Liver (tissue), 9 donors: Measurements from ENCODE around the gene ZNF282. TPM values are rescaled to one million over a fixed set of nuclear protein-coding genes. Genes with fewer than 3 reads are reported as not detected.
"Not testable (repeated sequence)": the region's sequence is repeated elsewhere in the genome, so short reads cannot be mapped to it uniquely, and the experiment has no call there.

ENCODE experiments used
- DNase-seq: peaks from one replicate; pipeline ENCODE4 v3.0.0-alpha.2; 2017; ENCODE audit warnings: low spot score
- H3K27ac ChIP-seq, 2 donors: one replicate each; pipeline ENCODE4 v1.7.0; 2013; ENCODE audit warnings: inconsistent platforms in 2 of 2, low read length in 2 of 2, control low read depth in 1 of 2, low read depth in 1 of 2, mild to moderate bottlenecking in 1 of 2
- H3K27me3 ChIP-seq, 4 donors: one replicate each; pipeline versions ENCODE4 v1.6.1 to v1.7.0; 2013; ENCODE audit warnings: low read length in 3 of 4, inconsistent platforms in 1 of 4, mild to moderate bottlenecking in 1 of 4, moderate library complexity in 1 of 4; ENCODE audit not compliant: control insufficient read depth in 4 of 4, insufficient read depth in 4 of 4
- H3K36me3 ChIP-seq, 4 donors: one replicate each; pipeline versions ENCODE4 v1.6.1 to v1.7.0; 2013; ENCODE audit warnings: low read length in 3 of 4, mild to moderate bottlenecking in 3 of 4, low read depth in 1 of 4, moderate library complexity in 1 of 4; ENCODE audit not compliant: control insufficient read depth in 4 of 4, insufficient read depth in 3 of 4
- H3K4me1 ChIP-seq, 4 donors: one replicate each; pipeline versions ENCODE4 v1.6.1 to v1.7.0; 2013; ENCODE audit warnings: low read length in 3 of 4, mild to moderate bottlenecking in 3 of 4, moderate library complexity in 1 of 4; ENCODE audit not compliant: control insufficient read depth in 4 of 4, insufficient read depth in 4 of 4
- H3K4me3 ChIP-seq, 3 donors: one replicate each; pipeline versions ENCODE4 v1.6.1 to v1.7.0; 2013; ENCODE audit warnings: low read length in 3 of 3, control low read depth in 1 of 3, low read depth in 1 of 3, mild to moderate bottlenecking in 1 of 3
- H3K9ac ChIP-seq, 2 donors: one replicate each; pipeline ENCODE4 v1.7.0; 2013; ENCODE audit warnings: low read length in 2 of 2, mild to moderate bottlenecking in 2 of 2, moderate library complexity in 2 of 2, control low read depth in 1 of 2, low read depth in 1 of 2
- H3K9me3 ChIP-seq, 4 donors: one replicate each; pipeline versions ENCODE4 v1.6.1 to v1.7.0; 2013; ENCODE audit warnings: low read length in 3 of 4; ENCODE audit not compliant: control insufficient read depth in 4 of 4
- ATF3 ChIP-seq: IDR thresholded peaks from 2 replicates; pipeline ENCODE4 v1.6.1; 2016; ENCODE audit warnings: antibody characterized with exemption
- CTCF ChIP-seq: fragments of 150-350 bp; IDR thresholded peaks from 2 replicates; pipeline ENCODE4 v1.5.1; 2017; ENCODE audit warnings: improper control_type of control experiment, low read depth, low read length; ENCODE audit not compliant: missing input control
- FOXA1 ChIP-seq: IDR thresholded peaks from 2 replicates; pipeline ENCODE4 v1.6.1; 2016; ENCODE audit warnings: antibody characterized with exemption
- HNF4A ChIP-seq, 2 donors: conservative IDR thresholded peaks; 2 replicates each; pipeline ENCODE4 v1.6.1; 2016; ENCODE audit warnings: antibody characterized with exemption in 2 of 2, mild to moderate bottlenecking in 2 of 2
- HNF4G ChIP-seq: IDR thresholded peaks from 2 replicates; pipeline ENCODE4 v1.6.1; 2016; ENCODE audit warnings: antibody characterized with exemption
- MAX ChIP-seq: IDR thresholded peaks from 2 replicates; pipeline ENCODE4 v1.6.1; 2016; ENCODE audit warnings: antibody characterized with exemption
- NR2F2 ChIP-seq: IDR thresholded peaks from 2 replicates; pipeline ENCODE4 v1.6.1; 2016; ENCODE audit warnings: antibody characterized with exemption
- RAD21 ChIP-seq, 2 donors: IDR thresholded peaks; 2 replicates each; pipeline ENCODE4 v1.6.1; 2016; ENCODE audit warnings: antibody characterized with exemption in 2 of 2, mild to moderate bottlenecking in 2 of 2
- SP1 ChIP-seq: IDR thresholded peaks from 2 replicates; pipeline ENCODE4 v1.6.1; 2018; ENCODE audit warnings: antibody characterized with exemption, mild to moderate bottlenecking
- TAF1 ChIP-seq: conservative IDR thresholded peaks from 2 replicates; pipeline ENCODE4 v1.6.1; 2016; ENCODE audit warnings: antibody characterized with exemption, mild to moderate bottlenecking
- YY1 ChIP-seq: IDR thresholded peaks from 2 replicates; pipeline ENCODE4 v1.6.1; 2016; ENCODE audit warnings: antibody characterized with exemption, mild to moderate bottlenecking
- WGBS: extraction: QIAGEN DNeasy Blood & Tissue Kit; methylation state at CpG from one replicate; pipeline ENCODE4 v1.1.7; 2013; 5-methylcytosine and 5-hydroxymethylcytosine counted together
- polyA plus RNA-seq, 2 donors: library from polyadenylated mRNA; stranded (reverse) in 1 of 2; unstranded in 1 of 2; fragments of 200-250 nt in 1 of 2; fragments of >200 nt in 1 of 2; fragmentation: Nextera tagmentation in 1 of 2; extraction: Ambion mirVana in 1 of 2; gene quantifications; one replicate each; pipeline versions ENCODE4 v1.2.1 to v1.2.3, GENCODE V29; 2013 to 2015
- total RNA-seq, 2 donors: library from RNA; depleted of rRNA; stranded (reverse); fragments of >200 nt; gene quantifications; one replicate each; pipeline ENCODE4 v1.2.3, GENCODE V29; 2014
- donor health status: healthy.
- donor health status: healthy.
- donor health status: healthy.
- donor health status: healthy.
- donor health status: healthy.

The ZNF282 gene
- total and polyA plus RNA-seq, 4 donors, result 2.0 to 78.6 (median 13.1) TPM

- TF ChIP-seq YY1, result no peak
These were observed 34.2 kb downstream of the ZNF282 start (continued) for GRCh38 chr7:149229526-149229925.

- DNase-seq, result no peak
- WGBS, result 69% methylated on average over 2 of the region's 2 CpGs
- TF ChIP-seq CTCF (no peak), TAF1 (no peak), HNF4A (conservative IDR thresholded peaks at IDR 0.05) (no peak), HNF4G (no peak)
- Histone ChIP-seq H3K9me3 (no peaks in the 10 kb centered on the region), H3K27ac (no peak overlapping the region), H3K4me3 (no peak overlapping the region), H3K9ac (no peak overlapping the region), H3K27me3 (no peaks in the 10 kb centered on the region), H3K36me3 (no peaks in the 10 kb centered on the region), H3K4me1 (no peaks in the 10 kb centered on the region)
These were observed 37.0 kb downstream of the ZNF282 start for GRCh38 chr7:149232362-149232761.

GRCh38 chr7:149233655-149234204 is 38.4 kb downstream of the ZNF282 start:
- not testable (repeated sequence) for H3K4me3 ChIP-seq, H3K9ac ChIP-seq, H3K36me3 ChIP-seq, H3K27ac ChIP-seq, H3K9me3 ChIP-seq, H3K4me1 ChIP-seq, H3K27me3 ChIP-seq, DNase-seq
- WGBS, result 89% methylated on average over 7 of the region's 7 CpGs

GRCh38 chr7:149237502-149237901 is 42.2 kb downstream of the ZNF282 start:
- H3K27ac ChIP-seq, result no peak overlapping the region
- TF ChIP-seq FOXA1, result no peak
- TF ChIP-seq ATF3, result no peak
- TF ChIP-seq RAD21 (IDR thresholded peaks at IDR 0.05), result no peak

GRCh38 chr7:149238051-149238450 is 42.7 kb downstream of the ZNF282 start:
- Histone ChIP-seq H3K4me3 (no peak overlapping the region), H3K27me3 (no peaks in the 10 kb centered on the region), H3K4me1 (peaks cover 4 to 29% (median 21%) of the 10 kb centered on the region in 4 donors), H3K9ac (no peak overlapping the region), H3K36me3 (no peaks in the 10 kb centered on the region), H3K9me3 (no peaks in the 10 kb centered on the region), H3K27ac (no peak overlapping the region)
- 88% methylated on average over 3 of the region's 3 CpGs for WGBS
- DNase-seq, result no peak
- TF ChIP-seq YY1 (no peak), FOXA1 (no peak), NR2F2 (no peak), HNF4A (conservative IDR thresholded peaks at IDR 0.05) (no peak), MAX (no peak), SP1 (no peak), HNF4G (no peak)

More at GRCh38 chr7:149237502-149237901, 42.2 kb downstream of the ZNF282 start:
- no peaks in the 10 kb centered on the region for H3K27me3 ChIP-seq
- H3K9me3 ChIP-seq, result no peaks in the 10 kb centered on the region
- 83% methylated on average over 7 of the region's 7 CpGs for WGBS
- H3K4me3 ChIP-seq, result no peak overlapping the region
- H3K36me3 ChIP-seq, result no peaks in the 10 kb centered on the region
- DNase-seq, result no peak
- peaks cover 4 to 25% (median 20%) of the 10 kb centered on the region in 4 donors for H3K4me1 ChIP-seq
- no peak overlapping the region for H3K9ac ChIP-seq
